Activated CD8-positive, alpha-beta T cell treated with anti-CD3 and anti-CD28 coated beads for 36 hours (primary cell): ENCODE measurements around the gene LTBP4. TPM values are rescaled to one million over a fixed set of nuclear protein-coding genes. Genes with fewer than 3 reads are reported as not detected.

Source experiments
- ATAC-seq: fragments of 200-7000 bp; cut with Tn5 transposase; one replicate; pipeline ENCODE4 v1.10.0; 2021; ENCODE audit warnings: mild to moderate bottlenecking, moderate library complexity
- CTCF ChIA-PET: fragments of 350-600 bp; sonication (Branson Sonifier 250); formaldehyde crosslinking; loops from one replicate; lab custom pipeline; 2021; ENCODE audit warnings: antibody characterized with exemption; lab: Charles Lee
- POLR2A ChIA-PET: fragments of 350-600 bp; sonication (Branson Sonifier 250); formaldehyde crosslinking; loops from one replicate; lab custom pipeline; 2021; ENCODE audit warnings: antibody characterized with exemption; lab: Charles Lee
- DNase-seq: peaks from one replicate; pipeline ENCODE4 v3.0.0-alpha.2; 2020
- H3K27ac Mint-ChIP-seq: one replicate; pipeline ENCODE4 v1.8.0; 2021; ENCODE audit warnings: mild to moderate bottlenecking, mixed read lengths
- H3K27me3 Mint-ChIP-seq: one replicate; pipeline ENCODE4 v1.8.0; 2021; ENCODE audit warnings: mixed read lengths
- H3K36me3 Mint-ChIP-seq: one replicate; pipeline ENCODE4 v1.8.0; 2021; ENCODE audit warnings: low read depth, mixed read lengths
- H3K4me1 Mint-ChIP-seq: one replicate; pipeline ENCODE4 v1.8.0; 2021; ENCODE audit warnings: low read depth, mixed read lengths
- H3K4me3 Mint-ChIP-seq: one replicate; pipeline ENCODE4 v1.8.0; 2021; ENCODE audit warnings: mild to moderate bottlenecking, moderate library complexity, mixed read lengths
- H3K9me3 Mint-ChIP-seq: one replicate; pipeline ENCODE4 v1.8.0; 2021; ENCODE audit warnings: mixed read lengths
- intact Hi-C: fragments of 100-400 bp; cut with micrococcal nuclease; formaldehyde crosslinking; loops from one replicate; pipeline ENCODE4 v1.10.0; 2022
- total RNA-seq, 2 experiments: library from RNA; stranded (reverse); gene quantifications; one replicate each; pipeline ENCODE4 v1.2.3, GENCODE V29; 2021
- TF ChIP-seq, protein P1 (sequence below): fragments of 200-600 bp; IDR thresholded peaks from one replicate; pipeline ENCODE4 v1.8.0; 2022; ENCODE audit warnings: antibody characterized with exemption, mild to moderate bottlenecking

Gene LTBP4
- total RNA-seq, 2 experiments from 2014 or later = 117 to 121 TPM

DNA sequence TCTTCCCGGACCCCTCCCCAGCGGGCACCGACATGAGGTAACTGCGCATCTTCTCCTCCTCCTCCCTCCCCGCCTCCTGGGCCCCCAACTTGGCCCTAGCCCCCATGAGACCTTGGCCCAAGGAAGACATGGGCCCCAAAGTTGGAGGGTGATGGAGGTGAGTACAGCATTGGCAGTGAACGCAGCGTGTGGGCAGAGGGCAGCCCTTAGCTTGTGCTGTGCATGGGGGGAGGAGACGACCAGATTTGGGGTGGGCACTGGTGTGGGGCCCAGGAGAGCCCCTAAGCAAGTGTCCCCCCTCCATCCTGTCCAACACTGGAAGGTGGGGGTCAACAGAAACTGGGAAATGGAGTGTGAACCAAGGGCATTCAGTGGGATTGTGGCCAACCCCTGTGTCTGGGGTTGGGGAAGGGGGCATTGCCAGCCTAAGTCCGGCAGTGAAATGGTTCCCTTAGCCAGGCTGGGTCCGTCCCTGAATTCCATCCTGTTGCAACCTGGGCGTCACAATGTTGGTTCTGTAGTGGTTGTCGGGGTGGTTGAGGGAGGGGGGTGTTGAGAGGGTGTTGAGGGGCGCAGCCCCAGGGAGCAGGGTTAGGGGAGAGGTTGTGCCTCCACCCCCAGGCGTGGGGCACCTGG is 65.8 kb downstream of the LTBP4 start:
- TF ChIP-seq, protein P1, sequence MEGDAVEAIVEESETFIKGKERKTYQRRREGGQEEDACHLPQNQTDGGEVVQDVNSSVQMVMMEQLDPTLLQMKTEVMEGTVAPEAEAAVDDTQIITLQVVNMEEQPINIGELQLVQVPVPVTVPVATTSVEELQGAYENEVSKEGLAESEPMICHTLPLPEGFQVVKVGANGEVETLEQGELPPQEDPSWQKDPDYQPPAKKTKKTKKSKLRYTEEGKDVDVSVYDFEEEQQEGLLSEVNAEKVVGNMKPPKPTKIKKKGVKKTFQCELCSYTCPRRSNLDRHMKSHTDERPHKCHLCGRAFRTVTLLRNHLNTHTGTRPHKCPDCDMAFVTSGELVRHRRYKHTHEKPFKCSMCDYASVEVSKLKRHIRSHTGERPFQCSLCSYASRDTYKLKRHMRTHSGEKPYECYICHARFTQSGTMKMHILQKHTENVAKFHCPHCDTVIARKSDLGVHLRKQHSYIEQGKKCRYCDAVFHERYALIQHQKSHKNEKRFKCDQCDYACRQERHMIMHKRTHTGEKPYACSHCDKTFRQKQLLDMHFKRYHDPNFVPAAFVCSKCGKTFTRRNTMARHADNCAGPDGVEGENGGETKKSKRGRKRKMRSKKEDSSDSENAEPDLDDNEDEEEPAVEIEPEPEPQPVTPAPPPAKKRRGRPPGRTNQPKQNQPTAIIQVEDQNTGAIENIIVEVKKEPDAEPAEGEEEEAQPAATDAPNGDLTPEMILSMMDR = no peak
- H3K27ac Mint-ChIP-seq = no peak overlapping the region
- POLR2A ChIA-PET = no interaction called here
- no peak for DNase-seq
- intact Hi-C loops = no loop called here
- no peaks in the 10 kb centered on the region for H3K27me3 Mint-ChIP-seq
- CTCF ChIA-PET = no interaction called here
- peaks cover 6% of the 10 kb centered on the region for H3K9me3 Mint-ChIP-seq
- no peak overlapping the region for H3K4me3 Mint-ChIP-seq
- H3K4me1 Mint-ChIP-seq = peaks cover 21% of the 10 kb centered on the region
- peaks cover 36% of the 10 kb centered on the region for H3K36me3 Mint-ChIP-seq
- no peak for ATAC-seq

DNA sequence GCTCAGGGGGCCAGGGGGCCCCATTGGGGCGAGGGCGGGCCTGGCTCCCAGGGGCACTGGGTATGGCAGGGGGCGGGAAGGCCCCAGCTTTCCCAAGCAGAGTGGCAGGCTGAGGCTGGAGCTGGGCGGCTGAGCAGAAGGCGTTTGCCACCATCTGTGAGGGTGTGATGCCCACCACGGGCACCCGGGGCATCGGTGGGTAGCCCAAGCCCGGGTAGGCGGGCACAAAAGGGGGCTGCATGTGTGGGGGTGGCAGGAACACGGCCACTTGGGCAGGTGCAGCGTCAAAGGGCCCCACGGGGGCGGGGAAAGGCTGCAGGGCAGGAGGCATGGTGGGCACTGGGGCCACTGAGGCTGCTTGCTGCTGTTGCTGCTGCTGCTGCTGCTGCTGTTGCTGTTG is 66.4 kb downstream of the LTBP4 start:
- Mint-ChIP-seq H3K27me3 (no peaks in the 10 kb centered on the region), H3K36me3 (peaks cover 36% of the 10 kb centered on the region), H3K4me1 (peaks cover 21% of the 10 kb centered on the region), H3K9me3 (peaks cover 6% of the 10 kb centered on the region), H3K4me3 (no peak overlapping the region), H3K27ac (no peak overlapping the region)
- CTCF ChIA-PET = no interaction called here
- ATAC-seq (no peak), DNase-seq (no peak)
- POLR2A ChIA-PET = interaction anchor here (1.3 kb wide), 1 partner anchor 66 kb away, joined by 3 read pairs; no protein-coding TSS in a partner anchor
- TF ChIP-seq, protein P1 = no peak
- intact Hi-C loops = no loop called here

DNA sequence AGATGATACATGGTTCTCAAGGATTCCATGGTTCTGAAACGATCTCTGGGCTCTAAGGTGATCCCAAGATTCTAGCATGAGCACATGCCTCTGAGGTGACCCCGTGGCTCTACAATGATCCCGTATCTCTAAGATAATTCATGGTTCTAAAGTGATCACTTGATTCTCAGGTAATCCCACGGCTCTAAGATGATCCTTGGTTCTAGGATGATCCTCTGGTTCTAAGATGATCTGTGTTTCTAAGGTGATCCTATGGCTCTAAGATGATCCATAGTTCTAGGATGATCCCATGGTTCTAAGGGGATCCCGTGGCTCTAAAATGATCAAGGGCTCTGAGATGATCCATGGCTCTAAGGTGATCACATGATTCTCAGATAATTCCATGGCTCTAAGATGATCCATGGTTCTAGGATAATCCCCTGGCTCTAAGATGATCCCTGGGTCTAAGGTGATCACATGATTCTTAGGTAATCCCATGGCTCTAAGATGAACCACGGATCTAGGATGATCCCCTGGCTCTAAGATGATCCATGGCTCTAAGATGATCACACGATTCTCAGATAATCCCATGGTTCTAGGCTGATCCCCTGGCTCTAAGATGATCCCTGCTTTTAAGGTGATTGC is 67.9 kb downstream of the LTBP4 start:
- H3K4me3 Mint-ChIP-seq = no peak overlapping the region
- H3K4me1 Mint-ChIP-seq = peaks cover 11% of the 10 kb centered on the region
- TF ChIP-seq, protein P1 = no peak
- H3K27ac Mint-ChIP-seq = no peak overlapping the region
- ChIA-PET POLR2A (no interaction called here), CTCF (no interaction called here)
- peaks cover 36% of the 10 kb centered on the region for H3K36me3 Mint-ChIP-seq
- no peaks in the 10 kb centered on the region for H3K27me3 Mint-ChIP-seq
- H3K9me3 Mint-ChIP-seq = peaks cover 6% of the 10 kb centered on the region
- no peak for ATAC-seq
- DNase-seq = no peak
- intact Hi-C loops = no loop called here

DNA sequence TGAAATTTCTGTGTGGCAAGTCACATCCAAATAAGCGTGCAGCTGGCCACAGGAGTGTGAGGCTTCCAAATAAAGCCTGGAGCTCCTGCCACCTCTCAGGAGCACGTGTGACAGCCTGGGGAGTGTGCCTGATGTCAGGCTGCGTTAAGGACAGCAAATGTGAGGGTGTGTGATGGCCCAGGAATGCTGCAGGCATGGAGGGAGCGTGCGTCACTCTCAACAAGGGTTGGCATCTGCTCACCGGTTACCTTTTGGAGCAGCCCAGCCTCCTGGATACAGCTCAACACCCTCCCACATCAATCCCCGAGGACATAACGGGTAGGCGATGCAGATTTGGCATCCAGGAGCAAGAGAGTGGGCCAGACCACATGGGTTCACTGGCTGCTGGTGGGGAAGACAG is 70.2 kb downstream of the LTBP4 start:
- DNase-seq (no peak), ATAC-seq (no peak)
- Mint-ChIP-seq H3K27me3 (no peaks in the 10 kb centered on the region), H3K4me3 (no peak overlapping the region), H3K36me3 (peaks cover 36% of the 10 kb centered on the region), H3K4me1 (peaks cover 5% of the 10 kb centered on the region), H3K27ac (no peak overlapping the region), H3K9me3 (peaks cover 6% of the 10 kb centered on the region)
- intact Hi-C loops = no loop called here
- CTCF ChIA-PET = interaction anchor here (1.6 to 1.7 kb wide), 2 partner anchors 8 to 149 kb away, joined by 3 to 4 read pairs; no protein-coding TSS in a partner anchor
- POLR2A ChIA-PET = interaction anchor here (0.9 kb wide), 1 partner anchor 127 kb away, joined by 3 read pairs; the partner anchor contains the start of gene EGLN2
- TF ChIP-seq, protein P1 = no peak

DNA sequence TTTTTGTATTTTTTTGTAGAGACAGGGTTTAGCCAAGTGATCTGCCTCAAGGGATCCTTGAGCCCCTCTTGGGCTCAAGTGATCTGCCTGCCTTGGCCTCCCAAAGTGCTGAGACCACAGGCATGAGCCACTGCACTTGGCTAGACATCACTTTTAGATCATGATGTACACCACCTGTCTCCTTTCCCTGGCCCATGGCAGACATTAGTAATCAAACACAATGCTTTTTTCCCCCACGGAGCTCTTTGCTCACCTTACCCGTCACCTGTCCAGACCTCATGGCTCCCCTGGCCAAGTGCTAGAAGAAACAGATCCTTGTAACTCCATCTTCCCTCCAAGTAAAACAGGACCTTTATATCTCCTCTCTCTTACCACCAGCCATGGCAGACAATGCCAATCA is 70.9 kb downstream of the LTBP4 start:
- H3K27me3 Mint-ChIP-seq = no peaks in the 10 kb centered on the region
- ChIA-PET POLR2A (interaction anchor here (0.9 kb wide), 1 partner anchor 127 kb away, joined by 3 read pairs; the partner anchor contains the start of gene EGLN2), CTCF (interaction anchor here (1.6 to 1.7 kb wide), 2 partner anchors 9 to 149 kb away, joined by 3 to 4 read pairs; no protein-coding TSS in a partner anchor)
- no peak overlapping the region for H3K27ac Mint-ChIP-seq
- ATAC-seq (no peak), DNase-seq (no peak)
- H3K36me3 Mint-ChIP-seq = peaks cover 32% of the 10 kb centered on the region
- H3K9me3 Mint-ChIP-seq = peaks cover 6% of the 10 kb centered on the region
- no peak overlapping the region for H3K4me3 Mint-ChIP-seq
- TF ChIP-seq, protein P1 = no peak
- no peaks in the 10 kb centered on the region for H3K4me1 Mint-ChIP-seq
- intact Hi-C loops = no loop called here
